GM19099 (cell line): Measurements from ENCODE around the gene FUBP3.

Source experiments
- POLR2A ChIP-seq: IDR thresholded peaks from 3 replicates; pipeline ENCODE4 v1.6.1; 2011; ENCODE audit warnings: low read depth; ENCODE audit not compliant: insufficient read length; ENCODE audit errors: extremely low read depth

Gene FUBP3, protein sequence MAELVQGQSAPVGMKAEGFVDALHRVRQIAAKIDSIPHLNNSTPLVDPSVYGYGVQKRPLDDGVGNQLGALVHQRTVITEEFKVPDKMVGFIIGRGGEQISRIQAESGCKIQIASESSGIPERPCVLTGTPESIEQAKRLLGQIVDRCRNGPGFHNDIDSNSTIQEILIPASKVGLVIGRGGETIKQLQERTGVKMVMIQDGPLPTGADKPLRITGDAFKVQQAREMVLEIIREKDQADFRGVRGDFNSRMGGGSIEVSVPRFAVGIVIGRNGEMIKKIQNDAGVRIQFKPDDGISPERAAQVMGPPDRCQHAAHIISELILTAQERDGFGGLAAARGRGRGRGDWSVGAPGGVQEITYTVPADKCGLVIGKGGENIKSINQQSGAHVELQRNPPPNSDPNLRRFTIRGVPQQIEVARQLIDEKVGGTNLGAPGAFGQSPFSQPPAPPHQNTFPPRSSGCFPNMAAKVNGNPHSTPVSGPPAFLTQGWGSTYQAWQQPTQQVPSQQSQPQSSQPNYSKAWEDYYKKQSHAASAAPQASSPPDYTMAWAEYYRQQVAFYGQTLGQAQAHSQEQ

GRCh38 chr9:130578865-130579737 lies at the start of gene FUBP3:
Gene FUBP3 (plus strand): TSS chr9:130579577. CDS start chr9:130579681, 104 bp downstream.
- TF ChIP-seq POLR2A, result peak; percentile 93

GRCh38 chr9:130530938-130531337 lies 48.4 kb upstream of the FUBP3 start:
- no peak for TF ChIP-seq POLR2A

- no peak for TF ChIP-seq POLR2A
These were observed 47.7 kb upstream of the FUBP3 start for GRCh38 chr9:130531670-130532069.

DNA sequence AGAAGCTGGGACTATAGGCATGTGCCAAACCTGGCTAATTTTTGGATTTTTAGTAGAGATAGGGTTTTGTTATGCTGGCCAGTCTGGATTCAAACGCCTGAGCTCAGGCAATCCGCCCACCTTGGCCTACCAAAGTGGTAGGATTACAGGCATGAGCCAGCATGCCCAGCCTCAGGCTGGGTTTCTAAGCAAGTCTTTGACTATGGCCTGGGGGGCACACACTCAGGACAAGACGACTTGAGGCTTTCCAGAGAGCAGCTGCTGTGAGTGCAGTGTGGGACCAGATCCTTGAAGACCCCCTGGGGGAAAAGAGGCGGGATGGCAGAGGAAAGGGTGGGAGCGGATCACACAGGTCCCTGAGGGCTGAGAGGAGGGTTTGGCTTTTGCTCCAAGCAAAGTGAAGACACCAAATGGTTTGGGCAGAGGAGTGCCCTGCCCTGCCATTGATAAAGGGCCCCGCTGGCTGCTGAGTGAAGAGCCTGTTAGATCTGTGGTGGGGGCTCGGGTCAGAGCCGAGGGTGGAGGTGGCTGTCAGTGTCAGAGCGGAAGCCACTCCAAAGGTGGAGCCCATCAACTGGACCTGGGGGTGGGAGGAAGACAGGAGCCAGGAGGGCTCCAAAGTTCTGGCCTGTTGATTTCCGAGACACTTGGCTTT lies 46.8 kb upstream of the FUBP3 start:
- no peak for TF ChIP-seq POLR2A

- TF ChIP-seq POLR2A, result no peak
These were observed 43.4 kb upstream of the FUBP3 start for GRCh38 chr9:130535818-130536521.

GRCh38 chr9:130536701-130537107 lies 42.7 kb upstream of the FUBP3 start:
- no peak for TF ChIP-seq POLR2A

DNA sequence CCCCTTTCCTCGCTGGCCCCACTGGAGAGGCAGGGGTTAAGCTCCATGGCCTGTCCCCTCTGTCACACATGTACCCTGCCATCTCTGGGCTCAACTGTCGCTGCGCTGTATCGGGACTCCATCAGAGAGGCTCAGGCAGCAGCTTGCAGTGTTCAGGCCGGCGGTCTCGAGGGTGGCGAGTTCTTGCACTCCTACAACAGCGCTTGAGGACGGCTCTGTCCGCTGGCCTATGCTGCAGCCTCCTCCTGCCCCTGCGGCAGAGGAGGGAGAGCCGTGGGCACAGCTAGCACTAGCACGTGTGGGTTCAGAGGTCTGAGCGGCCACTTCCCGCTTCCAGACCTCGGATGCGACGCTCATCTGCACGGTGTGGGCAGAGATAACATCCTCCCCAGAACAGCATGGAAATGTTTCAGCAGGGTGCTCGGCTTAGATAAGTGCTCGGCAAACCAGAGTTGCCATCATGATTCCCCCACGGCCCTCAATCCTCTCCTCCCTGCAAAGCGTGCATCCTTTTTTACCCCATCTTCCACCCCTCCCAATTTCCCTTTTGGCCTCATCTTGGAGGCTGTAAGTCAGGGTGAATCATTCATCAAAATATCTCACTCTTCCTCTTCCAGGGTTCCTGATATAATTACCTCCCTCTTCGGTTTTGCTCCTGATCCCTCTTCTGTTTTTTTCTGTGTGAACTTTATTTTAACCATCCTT lies 41.9 kb upstream of the FUBP3 start:
- no peak for TF ChIP-seq POLR2A

GRCh38 chr9:130539420-130540223 lies 39.8 kb upstream of the FUBP3 start:
- TF ChIP-seq POLR2A, result no peak

GRCh38 chr9:130541533-130541932 lies 37.8 kb upstream of the FUBP3 start:
- no peak for TF ChIP-seq POLR2A

DNA sequence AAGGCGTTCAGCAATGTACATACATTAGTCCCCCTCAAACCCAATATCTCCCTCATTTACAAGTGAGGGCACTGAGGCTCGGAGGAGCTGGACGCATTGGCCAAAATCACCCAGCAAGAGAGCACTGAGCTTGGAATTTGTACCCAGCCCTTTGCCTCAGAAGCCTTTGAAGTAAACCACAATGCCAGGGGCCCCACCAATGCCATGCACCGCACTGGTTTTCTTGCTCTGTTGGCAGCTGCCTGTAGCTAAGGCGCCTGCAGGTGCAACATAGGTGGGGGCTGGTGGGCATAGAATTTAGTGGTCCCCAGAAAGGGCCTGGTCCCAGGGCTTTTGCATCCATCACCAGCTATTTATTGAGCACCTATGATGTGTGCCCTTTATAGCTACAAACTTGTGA lies 37.3 kb upstream of the FUBP3 start:
- no peak for TF ChIP-seq POLR2A

DNA sequence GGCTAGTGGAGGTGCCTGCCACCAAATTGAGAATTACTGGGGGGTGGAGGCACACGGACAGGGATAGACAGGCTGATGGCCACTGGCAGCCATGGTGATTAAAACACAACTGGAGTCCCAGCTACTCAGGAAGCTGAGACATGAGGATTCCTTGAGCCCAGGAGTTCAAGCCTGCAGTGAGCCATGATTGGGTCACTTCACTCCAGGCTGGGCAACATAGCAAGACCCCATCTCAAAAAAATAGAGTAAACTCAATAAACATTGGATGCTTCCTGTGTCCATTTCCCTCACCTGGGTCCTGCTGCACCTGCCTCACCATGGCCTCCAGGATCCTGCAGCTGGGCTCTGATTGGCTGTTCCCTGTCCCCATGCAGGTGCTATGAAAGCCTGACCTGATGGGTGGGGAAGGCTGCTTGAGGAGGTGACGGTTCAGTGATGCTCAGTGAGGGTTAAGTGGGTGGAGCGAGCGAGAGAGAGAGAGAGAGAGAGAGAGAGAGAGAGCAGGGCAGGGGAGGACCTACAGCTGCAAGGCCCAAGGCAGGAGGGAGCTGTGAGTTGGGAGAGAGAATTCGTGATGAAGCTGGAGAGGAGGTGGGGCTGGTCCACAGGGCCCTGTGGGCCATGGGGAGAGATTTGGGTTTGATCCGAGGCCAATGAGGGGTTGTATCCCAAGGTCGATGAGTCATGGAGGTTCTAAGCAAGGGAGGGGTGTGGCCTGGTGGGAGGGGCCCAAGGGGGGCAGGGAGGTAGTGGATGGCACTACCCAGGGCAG lies 36.7 kb upstream of the FUBP3 start:
- TF ChIP-seq POLR2A, result no peak

DNA sequence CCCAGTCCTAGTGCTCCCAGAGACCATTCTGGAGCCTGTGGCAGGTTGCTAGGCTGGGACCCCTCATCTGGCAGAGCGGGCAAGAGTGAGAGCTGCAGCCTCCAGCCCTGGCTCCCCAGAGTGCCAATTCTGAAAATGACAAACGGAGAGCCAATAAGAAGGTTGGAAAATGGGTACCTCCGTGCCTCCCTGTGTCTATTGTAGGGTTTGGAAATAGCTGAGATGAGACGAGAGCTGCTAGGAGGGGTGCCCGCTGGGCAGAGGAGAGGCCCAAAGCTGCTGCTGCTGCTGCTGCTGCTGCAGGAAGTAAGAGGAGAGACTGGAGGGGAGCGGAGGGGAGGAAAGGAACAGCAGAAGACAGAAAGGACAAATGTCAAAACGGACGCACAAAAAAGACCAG lies 36.0 kb upstream of the FUBP3 start:
- no peak for TF ChIP-seq POLR2A
